Fibroblast of pulmonary artery (primary cell): ENCODE data around the gene HOXB4.

ENCODE experiments used
- DNase-seq: peaks from one replicate; pipeline ENCODE4 v3.0.0-alpha.2; 2010; ENCODE audit warnings: low read depth
- H3K4me3 ChIP-seq: replicated peaks from 2 replicates; pipeline ENCODE4 v1.5.1; 2011; ENCODE audit warnings: low read depth, mild to moderate bottlenecking, control low read depth, low read length, moderate library complexity
- CTCF ChIP-seq: IDR thresholded peaks from 2 replicates; pipeline ENCODE4 v1.5.1; 2011; ENCODE audit warnings: mild to moderate bottlenecking, control low read depth, low read length, inconsistent platforms; ENCODE audit errors: missing control alignments

Gene HOXB4

GRCh38 chr17:48613862-48614694 is 35.9 kb upstream of the HOXB4 start:
- TF ChIP-seq CTCF = no peak
- no peak for DNase-seq
- no peak overlapping the region for H3K4me3 ChIP-seq

- peak; percentile 25 for DNase-seq
- TF ChIP-seq CTCF = peak; percentile 8
- H3K4me3 ChIP-seq = no peak overlapping the region
Observed at GRCh38 chr17:48612854-48613691, 34.9 kb upstream of the HOXB4 start.

GRCh38 chr17:48612456-48612853 is 34.3 kb upstream of the HOXB4 start:
- no peak overlapping the region for H3K4me3 ChIP-seq
- no peak for DNase-seq
- TF ChIP-seq CTCF = no peak

- DNase-seq = no peak
- no peak for TF ChIP-seq CTCF
- H3K4me3 ChIP-seq = no peak overlapping the region
Observed at GRCh38 chr17:48611681-48612455, 33.7 kb upstream of the HOXB4 start.

- no peak for DNase-seq
- peak overlapping the region; percentile 41 for H3K4me3 ChIP-seq
- no peak for TF ChIP-seq CTCF
Observed at GRCh38 chr17:48611213-48611612, 33.1 kb upstream of the HOXB4 start.

- no peak for TF ChIP-seq CTCF
- DNase-seq = no peak
- H3K4me3 ChIP-seq = peak within 1 kb of the TSS; percentile 41
Observed at GRCh38 chr17:48610282-48611211, 32.4 kb upstream of the HOXB4 start, which contains the start of gene HOXB7. Gene HOXB7 (minus strand): TSS chr17:48611017. CDS start chr17:48610918, 99 bp downstream.
